CD8-positive, alpha-beta memory T cell (primary cell): ENCODE results near the gene SAA1. TPM values are rescaled to one million over a fixed set of nuclear protein-coding genes. Genes with fewer than 3 reads are reported as not detected.
"Not testable (repeated sequence)": the region's sequence is repeated elsewhere in the genome, so short reads cannot be mapped to it uniquely, and the experiment has no call there.

Experiments used
- CTCF ChIA-PET: fragments of 350-600 bp; sonication (Branson Sonifier 250); formaldehyde crosslinking; loops from one replicate; lab custom pipeline; 2021; ENCODE audit warnings: antibody characterized with exemption; lab: Charles Lee
- POLR2A ChIA-PET: fragments of 350-600 bp; sonication (Branson Sonifier 250); formaldehyde crosslinking; loops from one replicate; lab custom pipeline; 2021; ENCODE audit warnings: antibody characterized with exemption; lab: Charles Lee
- DNase-seq, 5 donors: peaks; one replicate each; pipeline versions ENCODE4 v3.0.0 to v3.0.0-alpha.2; 2020 to 2022; ENCODE audit warnings: mixed read lengths in 1 of 5
- H3K27ac ChIP-seq: one replicate; pipeline ENCODE4 v1.7.0; 2013; ENCODE audit warnings: low read depth, mild to moderate bottlenecking, low read length, moderate library complexity
- H3K27me3 ChIP-seq: 2 replicates; pipeline ENCODE4 v1.7.0; 2013; ENCODE audit warnings: low read length, mild to moderate bottlenecking; ENCODE audit not compliant: insufficient read depth, poor library complexity, severe bottlenecking
- H3K36me3 ChIP-seq: 2 replicates; pipeline ENCODE4 v1.7.0; 2013; ENCODE audit warnings: mild to moderate bottlenecking, low read length, moderate library complexity; ENCODE audit not compliant: insufficient read depth
- H3K4me1 ChIP-seq: 2 replicates; pipeline ENCODE4 v1.7.0; 2013; ENCODE audit warnings: mild to moderate bottlenecking, low read length, moderate library complexity; ENCODE audit not compliant: insufficient read depth
- H3K4me3 ChIP-seq: 2 replicates; pipeline ENCODE4 v1.7.0; 2013; ENCODE audit warnings: mild to moderate bottlenecking, low read length
- H3K9me3 ChIP-seq: 2 replicates; pipeline ENCODE4 v1.7.0; 2013; ENCODE audit warnings: mild to moderate bottlenecking, low read length
- H3K27ac Mint-ChIP-seq, 8 donors: one replicate each; pipeline ENCODE4 v1.8.0; 2020 to 2021; ENCODE audit warnings: mixed read lengths in 8 of 8, mild to moderate bottlenecking in 6 of 8, inconsistent platforms in 3 of 8, moderate library complexity in 3 of 8
- H3K27me3 Mint-ChIP-seq, 2 donors: one replicate each; pipeline ENCODE4 v1.8.0; 2020 to 2021; ENCODE audit warnings: mixed read lengths in 2 of 2, mild to moderate bottlenecking in 1 of 2, moderate library complexity in 1 of 2
- H3K36me3 Mint-ChIP-seq, 3 donors: one replicate each; pipeline ENCODE4 v1.8.0; 2020 to 2021; ENCODE audit warnings: mixed read lengths in 3 of 3, inconsistent platforms in 1 of 3, mild to moderate bottlenecking in 1 of 3
- H3K4me1 Mint-ChIP-seq, 3 donors: one replicate each; pipeline ENCODE4 v1.8.0; 2020 to 2021; ENCODE audit warnings: mixed read lengths in 3 of 3, inconsistent platforms in 1 of 3, mild to moderate bottlenecking in 1 of 3
- H3K4me3 Mint-ChIP-seq, 7 donors: one replicate each; pipeline ENCODE4 v1.8.0; 2020 to 2021; ENCODE audit warnings: mixed read lengths in 7 of 7, mild to moderate bottlenecking in 6 of 7, moderate library complexity in 4 of 7, inconsistent platforms in 2 of 7
- H3K9me3 Mint-ChIP-seq, 5 donors: one replicate each; pipeline ENCODE4 v1.8.0; 2020 to 2022; ENCODE audit warnings: mixed read lengths in 5 of 5, mild to moderate bottlenecking in 3 of 5, moderate library complexity in 2 of 5, inconsistent platforms in 1 of 5
- polyA plus RNA-seq: library from polyadenylated mRNA; unstranded; fragments of 300-500 nt; fragmentation: Illumina TruSeq; gene quantifications from one replicate; pipeline ENCODE4 v1.2.3, GENCODE V29; 2021
- total RNA-seq, 2 experiments: library from RNA; stranded (reverse); gene quantifications; one replicate each; pipeline ENCODE4 v1.2.3, GENCODE V29; 2021

SAA1 gene
- total and polyA plus RNA-seq, 3 experiments from 2014 or later, result not detected

DNA sequence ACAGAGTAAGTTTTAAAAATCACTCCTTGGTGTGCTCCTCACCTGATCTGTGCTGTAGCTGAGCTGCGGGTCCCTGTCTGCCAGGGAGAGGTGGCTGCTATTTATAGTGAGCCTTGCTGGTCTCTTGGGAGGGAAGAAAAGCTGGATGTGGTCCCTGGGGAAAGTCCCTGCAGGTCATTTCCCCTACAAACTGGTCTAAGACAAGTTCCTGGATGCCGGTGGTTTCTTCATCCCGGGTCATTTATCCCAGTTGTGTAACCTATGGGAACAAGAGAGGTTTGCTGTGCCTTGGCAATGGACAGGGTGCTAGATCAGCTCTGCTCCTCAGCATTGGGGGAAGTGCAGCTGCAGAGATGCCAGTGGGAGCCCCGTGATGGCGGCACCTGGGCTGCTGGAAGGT lies 17.5 kb upstream of the SAA1 start, which contains the start of gene SAA2:
Gene SAA2 (minus strand): TSS at position 108 of the 400 bp plus-strand sequence. CDS start 657 bp downstream, outside the sequence.
- CTCF ChIA-PET, result interaction anchor here (0.9 kb wide), 1 partner anchor 21 kb away, joined by 3 read pairs; no protein-coding TSS in a partner anchor
- no peaks in the 10 kb centered on the region for H3K36me3 ChIP-seq
- Mint-ChIP-seq H3K27ac (no peak within 1 kb of the TSS), H3K27me3 (no peaks in the 10 kb centered on the region), H3K36me3 (peaks cover 0 to 4% (median 0%) of the 10 kb centered on the region in 3 donors), H3K9me3 (peaks cover 0 to 2% (median 0%) of the 10 kb centered on the region in 5 donors), H3K4me1 (peaks cover 15 to 25% (median 17%) of the 10 kb centered on the region in 3 donors), H3K4me3 (peak within 1 kb of the TSS in 1 of 7 donors; percentile 52)
- H3K9me3 ChIP-seq, result no peaks in the 10 kb centered on the region
- H3K27ac ChIP-seq, result no peak within 1 kb of the TSS
- H3K4me1 ChIP-seq, result no peaks in the 10 kb centered on the region
- no peak for DNase-seq
- no peak within 1 kb of the TSS for H3K4me3 ChIP-seq
- POLR2A ChIA-PET, result interaction anchor here (0.5 kb wide), 1 partner anchor 121 kb away, joined by 4 read pairs; no protein-coding TSS in a partner anchor
- H3K27me3 ChIP-seq, result no peaks in the 10 kb centered on the region

- no peaks in the 10 kb centered on the region for H3K4me1 Mint-ChIP-seq
- H3K27ac ChIP-seq, result no peak overlapping the region
- POLR2A ChIA-PET, result no interaction called here
- no peaks in the 10 kb centered on the region for H3K36me3 Mint-ChIP-seq
- no peaks in the 10 kb centered on the region for H3K9me3 ChIP-seq
- no peak overlapping the region for H3K27ac Mint-ChIP-seq
- no peaks in the 10 kb centered on the region for H3K27me3 ChIP-seq
- no peak overlapping the region for H3K4me3 ChIP-seq
- no peaks in the 10 kb centered on the region for H3K9me3 Mint-ChIP-seq
- no peak overlapping the region for H3K4me3 Mint-ChIP-seq
- no peaks in the 10 kb centered on the region for H3K4me1 ChIP-seq
- no peak for DNase-seq
- no peaks in the 10 kb centered on the region for H3K36me3 ChIP-seq
- H3K27me3 Mint-ChIP-seq, result peaks cover 0 to 7% of the 10 kb centered on the region in 2 donors
- CTCF ChIA-PET, result interaction anchor here (2.0 kb wide), 1 partner anchor 9 kb away, joined by 7 read pairs; no protein-coding TSS in a partner anchor
Observed at GRCh38 chr11:18253233-18253632, 12.8 kb upstream of the SAA1 start.

DNA sequence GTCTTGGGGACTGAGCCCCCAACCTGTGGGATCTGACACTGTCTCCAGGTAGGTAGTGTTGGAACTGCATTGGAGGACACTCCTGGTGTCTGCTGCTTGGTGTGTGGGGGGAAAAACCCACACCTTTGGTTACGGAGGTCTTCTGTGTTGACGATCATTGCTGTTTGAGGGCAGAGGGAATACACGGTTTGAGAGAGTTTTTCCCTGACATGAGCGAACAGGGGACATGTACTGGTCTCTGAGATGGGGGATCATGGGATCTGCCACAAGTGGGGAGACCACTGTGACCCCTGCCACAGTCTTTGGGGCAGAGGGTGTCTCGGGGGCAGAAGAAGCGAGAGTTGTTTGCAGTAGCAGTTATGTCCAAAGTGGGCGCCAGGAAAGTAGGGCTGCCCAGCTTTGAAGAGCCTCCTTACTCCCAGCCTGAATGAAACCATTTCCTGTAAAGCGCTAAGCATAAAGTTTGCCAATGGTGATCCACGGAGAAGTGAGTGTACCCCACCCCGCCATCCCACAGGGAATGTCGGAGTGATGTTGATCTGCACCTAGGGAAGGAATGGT lies 12.2 kb upstream of the SAA1 start:
- Mint-ChIP-seq H3K9me3 (no peaks in the 10 kb centered on the region), H3K4me1 (no peaks in the 10 kb centered on the region), H3K27me3 (peaks cover 0 to 7% of the 10 kb centered on the region in 2 donors), H3K27ac (no peak overlapping the region), H3K4me3 (no peak overlapping the region), H3K36me3 (no peaks in the 10 kb centered on the region)
- ChIA-PET POLR2A (no interaction called here), CTCF (interaction anchor here (2.0 kb wide), 1 partner anchor 10 kb away, joined by 7 read pairs; no protein-coding TSS in a partner anchor)
- Histone ChIP-seq H3K4me1 (no peaks in the 10 kb centered on the region), H3K36me3 (no peaks in the 10 kb centered on the region), H3K27me3 (no peaks in the 10 kb centered on the region), H3K4me3 (no peak overlapping the region), H3K9me3 (no peaks in the 10 kb centered on the region), H3K27ac (no peak overlapping the region)
- no peak for DNase-seq

- Histone ChIP-seq H3K4me1 (no peaks in the 10 kb centered on the region), H3K9me3 (no peaks in the 10 kb centered on the region), H3K36me3 (no peaks in the 10 kb centered on the region), H3K27me3 (no peaks in the 10 kb centered on the region), H3K27ac (no peak overlapping the region), H3K4me3 (no peak overlapping the region)
- no peaks in the 10 kb centered on the region for H3K36me3 Mint-ChIP-seq
- DNase-seq, result no peak
- no peaks in the 10 kb centered on the region for H3K9me3 Mint-ChIP-seq
- peaks cover 0 to 7% of the 10 kb centered on the region in 2 donors for H3K27me3 Mint-ChIP-seq
- H3K27ac Mint-ChIP-seq, result no peak overlapping the region
- no peaks in the 10 kb centered on the region for H3K4me1 Mint-ChIP-seq
- ChIA-PET POLR2A (no interaction called here), CTCF (no interaction called here)
- no peak overlapping the region for H3K4me3 Mint-ChIP-seq
Observed at GRCh38 chr11:18254781-18255361, 11.2 kb upstream of the SAA1 start.

GRCh38 chr11:18259259-18259658 lies 6.8 kb upstream of the SAA1 start:
- POLR2A ChIA-PET, result interaction anchor here (0.6 kb wide), 1 partner anchor 137 kb away, joined by 7 read pairs; no protein-coding TSS in a partner anchor
- CTCF ChIA-PET, result no interaction called here

DNA sequence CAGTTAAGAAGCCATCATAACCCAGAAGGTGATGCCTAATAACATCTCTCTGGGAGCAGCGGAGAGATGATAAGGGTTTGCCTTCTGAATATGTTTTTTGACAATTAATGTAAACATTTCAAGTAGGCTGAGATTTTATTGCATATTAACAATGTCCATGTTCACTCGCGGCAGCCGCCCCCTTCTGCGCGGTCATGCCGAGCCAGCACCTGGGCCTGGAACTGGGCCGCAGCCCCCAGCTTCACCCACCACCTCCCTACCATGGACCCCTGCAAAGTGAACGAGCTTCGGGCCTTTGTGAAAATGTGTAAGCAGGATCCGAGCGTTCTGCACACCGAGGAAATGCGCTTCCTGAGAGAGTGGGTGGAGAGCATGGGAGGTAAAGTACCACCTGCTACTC lies 4.3 kb upstream of the SAA1 start:
- Histone ChIP-seq H3K4me1 (no peaks in the 10 kb centered on the region), H3K4me3 (no peak overlapping the region), H3K36me3 (no peaks in the 10 kb centered on the region), H3K27me3 (no peaks in the 10 kb centered on the region), H3K9me3 (no peaks in the 10 kb centered on the region), H3K27ac (no peak overlapping the region)
- Mint-ChIP-seq H3K4me1 (no peaks in the 10 kb centered on the region), H3K9me3 (no peaks in the 10 kb centered on the region), H3K4me3 (no peak overlapping the region), H3K36me3 (no peaks in the 10 kb centered on the region), H3K27ac (no peak overlapping the region), H3K27me3 (peaks cover 0 to 3% of the 10 kb centered on the region in 2 donors)
- no peak for DNase-seq
- POLR2A ChIA-PET, result no interaction called here
- CTCF ChIA-PET, result no interaction called here

More at GRCh38 chr11:18259259-18259658, 6.8 kb upstream of the SAA1 start:
- Histone ChIP-seq H3K4me3 (no peak overlapping the region), H3K4me1 (no peaks in the 10 kb centered on the region), H3K27ac (no peak overlapping the region), H3K36me3 (no peaks in the 10 kb centered on the region), H3K9me3 (no peaks in the 10 kb centered on the region), H3K27me3 (no peaks in the 10 kb centered on the region)
- Mint-ChIP-seq H3K4me1 (no peaks in the 10 kb centered on the region), H3K36me3 (no peaks in the 10 kb centered on the region), H3K4me3 (no peak overlapping the region), H3K9me3 (no peaks in the 10 kb centered on the region), H3K27ac (no peak overlapping the region), H3K27me3 (peaks cover 0 to 6% of the 10 kb centered on the region in 2 donors)
- no peak for DNase-seq

DNA sequence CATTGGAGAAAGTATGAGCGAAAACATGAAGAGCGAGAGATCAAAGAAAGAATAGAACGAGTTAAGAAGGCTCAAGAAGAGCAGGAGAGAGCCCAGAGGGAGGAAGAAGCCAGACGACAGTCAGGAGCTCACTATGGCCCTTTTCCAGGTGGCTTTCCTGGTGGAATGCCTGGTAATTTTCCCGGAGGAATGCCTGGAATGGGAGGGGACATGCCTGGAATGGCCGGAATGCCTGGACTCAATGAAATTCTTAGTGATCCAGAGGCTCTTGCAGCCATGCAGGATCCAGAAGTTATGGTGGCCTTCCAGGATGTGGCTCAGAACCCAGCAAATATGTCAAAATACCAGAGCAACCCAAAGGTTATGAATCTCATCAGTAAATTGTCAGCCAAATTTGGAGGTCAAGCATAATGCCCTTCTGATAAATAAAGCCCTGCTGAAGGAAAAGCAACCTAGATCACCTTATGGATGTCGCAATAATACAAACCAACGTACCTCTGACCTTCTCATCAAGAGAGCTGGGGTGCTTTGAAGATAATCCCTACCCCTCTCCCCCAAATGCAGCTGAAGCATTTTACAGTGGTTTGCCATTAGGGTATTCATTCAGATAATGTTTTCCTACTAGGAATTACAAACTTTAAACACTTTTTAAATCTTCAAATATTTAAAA lies 3.2 kb upstream of the SAA1 start:
- POLR2A ChIA-PET, CTCF ChIA-PET: not testable (repeated sequence)

DNA sequence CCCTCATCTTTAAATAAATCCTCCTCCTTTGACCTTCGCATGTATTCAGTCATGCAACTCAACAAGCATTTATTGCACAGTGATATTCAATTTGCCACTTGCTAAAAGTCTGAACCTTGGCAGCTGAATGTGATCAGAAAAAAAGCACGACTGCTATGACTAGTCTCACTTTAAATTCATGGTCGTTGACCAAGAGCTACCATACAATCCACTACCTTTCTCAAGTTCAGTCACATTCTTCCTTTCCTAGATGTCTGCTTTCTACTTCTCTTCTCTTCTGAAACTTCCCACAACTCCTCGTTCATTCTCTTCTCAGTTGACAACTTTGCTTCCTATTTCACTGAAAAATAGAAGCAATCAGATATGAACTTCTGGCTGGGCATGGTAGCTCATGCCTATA lies 2.0 kb upstream of the SAA1 start:
- Mint-ChIP-seq H3K4me3 (no peak overlapping the region), H3K9me3 (no peaks in the 10 kb centered on the region), H3K27me3 (no peaks in the 10 kb centered on the region), H3K4me1 (peaks cover 0 to 10% (median 0%) of the 10 kb centered on the region in 3 donors), H3K36me3 (no peaks in the 10 kb centered on the region), H3K27ac (no peak overlapping the region)
- Histone ChIP-seq H3K36me3 (no peaks in the 10 kb centered on the region), H3K27me3 (no peaks in the 10 kb centered on the region), H3K4me1 (no peaks in the 10 kb centered on the region), H3K27ac (no peak overlapping the region), H3K9me3 (no peaks in the 10 kb centered on the region), H3K4me3 (no peak overlapping the region)
- POLR2A ChIA-PET, result no interaction called here
- DNase-seq, result no peak
- CTCF ChIA-PET, result no interaction called here

More for the DNA sequence above, 3.2 kb upstream of the SAA1 start:
- DNase-seq, H3K27ac Mint-ChIP-seq, H3K27me3 Mint-ChIP-seq, H3K27me3 ChIP-seq, H3K27ac ChIP-seq, H3K36me3 ChIP-seq, H3K9me3 Mint-ChIP-seq, H3K9me3 ChIP-seq, H3K4me3 ChIP-seq, H3K4me1 ChIP-seq, H3K36me3 Mint-ChIP-seq, H3K4me1 Mint-ChIP-seq, H3K4me3 Mint-ChIP-seq: not testable (repeated sequence)
